ENCODE results near the gene PML.
A peak's percentile ranks its signal among the peaks of the same experiment; 100 is the strongest.
"Not testable (repeated sequence)": the region's sequence is repeated elsewhere in the genome, so short reads cannot be mapped to it uniquely, and the experiment has no call there.

The PML gene

GRCh38 chr15:74064822-74065221 is 70.3 kb downstream of the PML start:
- not testable (repeated sequence) for DNase-seq

GRCh38 chr15:74065684-74066411 is 71.3 kb downstream of the PML start:
- peak; percentile 30 to 53 for DNase-seq

DNA sequence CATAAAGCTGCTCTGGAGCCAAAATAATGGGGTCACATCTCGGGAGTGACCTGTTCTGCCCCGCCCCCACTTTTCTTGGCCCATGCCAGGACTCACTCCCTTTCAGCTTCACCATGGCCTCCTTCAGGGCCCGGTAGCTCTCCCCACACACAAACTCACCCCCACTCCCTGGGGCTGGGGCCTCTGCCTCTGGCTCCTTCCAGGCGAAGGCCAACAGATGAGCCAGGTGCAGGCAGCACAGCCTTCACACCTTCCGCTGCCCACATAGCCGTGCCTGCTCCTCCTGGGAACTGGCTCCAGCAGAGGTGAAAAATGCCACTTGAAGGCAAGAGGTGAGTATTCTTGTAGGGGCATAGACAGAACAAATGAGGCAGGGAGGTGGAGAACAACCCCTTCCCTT is 77.1 kb downstream of the PML start:
- DNase-seq: not testable (repeated sequence)

GRCh38 chr15:74072132-74072531 is 77.6 kb downstream of the PML start:
- DNase-seq: not testable (repeated sequence)

GRCh38 chr15:74072614-74073337 is 78.3 kb downstream of the PML start:
- peak in 1 of 2 donors; percentile 13 for DNase-seq

DNA sequence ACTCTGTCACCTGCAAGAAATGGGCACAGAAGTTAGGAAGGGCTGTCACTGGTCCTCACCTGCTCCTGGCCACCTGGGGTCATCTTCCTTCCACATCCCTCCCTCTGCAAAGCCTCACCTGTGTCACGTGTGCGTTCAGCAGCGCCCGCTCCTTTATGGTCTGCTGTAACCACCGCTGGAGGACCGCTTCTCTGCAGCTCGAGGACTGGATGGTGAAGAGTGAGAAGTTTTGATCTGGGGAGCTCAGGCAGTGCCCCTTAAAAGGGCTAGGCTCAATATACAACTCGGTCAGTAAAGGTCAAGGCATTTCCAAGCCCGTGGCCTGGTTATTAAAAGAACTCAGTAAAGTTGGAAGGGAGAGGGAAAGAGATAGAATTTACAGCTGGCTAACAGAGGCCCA is 81.3 kb downstream of the PML start:
- not testable (repeated sequence) for DNase-seq

DNA sequence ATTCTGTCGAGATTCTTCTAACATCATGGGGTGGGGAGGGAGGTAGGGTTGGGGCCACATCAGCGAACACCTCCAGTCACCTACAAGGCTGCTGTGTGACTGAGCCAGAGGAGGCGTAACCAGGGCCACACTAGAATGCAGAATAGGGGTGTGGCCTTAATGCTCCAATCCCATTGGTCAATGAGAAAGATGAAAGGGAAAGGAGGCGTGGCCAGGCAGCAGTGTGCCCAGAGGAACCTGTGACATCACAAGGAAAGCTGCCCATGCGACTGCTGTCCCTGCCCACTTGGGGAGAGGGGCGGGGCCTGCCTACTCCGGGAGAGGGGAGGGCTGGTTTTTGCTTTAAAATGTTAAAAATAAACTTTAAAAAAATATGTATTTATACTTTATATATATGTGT is 87.9 kb downstream of the PML start, which contains the start of gene GOLGA6A:
TSS of gene GOLGA6A (minus strand) at position 101 of the 400 bp plus-strand sequence. CDS start at position 60, 41 bp downstream.
- DNase-seq: not testable (repeated sequence)

GRCh38 chr15:74094567-74094966 is 100.1 kb downstream of the PML start:
- DNase-seq: not testable (repeated sequence)

DNA sequence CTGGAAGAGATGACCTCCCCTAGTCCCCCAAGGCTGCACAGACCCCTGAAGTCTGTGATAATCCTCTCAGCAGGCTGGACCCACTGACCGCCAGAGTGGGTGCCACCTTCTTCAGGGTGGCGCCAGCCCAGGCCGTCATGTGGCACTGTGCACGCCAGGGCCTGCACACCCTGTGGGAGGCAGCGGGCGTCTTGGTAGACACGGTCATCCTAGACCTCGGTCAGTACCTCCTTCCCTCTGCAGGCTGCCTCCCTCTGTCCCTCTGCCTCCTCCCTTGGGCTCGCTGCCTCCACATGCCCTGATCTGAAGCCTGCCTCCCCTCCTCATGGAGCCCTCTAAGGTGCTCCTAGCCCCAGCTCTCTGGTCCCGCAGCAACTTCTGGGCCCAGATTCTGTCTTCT is 101.1 kb downstream of the PML start:
- not testable (repeated sequence) for DNase-seq

GRCh38 chr15:74096753-74097474 is 102.4 kb downstream of the PML start:
- not testable (repeated sequence) for DNase-seq
